H1 (cell line): ENCODE measurements around the gene PRXL2B. TPM values are rescaled to one million over a fixed set of nuclear protein-coding genes. Genes with fewer than 3 reads are reported as not detected.

Source experiments
- ATF2 ChIP-seq: IDR thresholded peaks from 2 replicates; pipeline ENCODE4 v1.6.1; 2012; ENCODE audit warnings: low read length, inconsistent platforms
- polyA plus RNA-seq, 7 experiments: library from polyadenylated mRNA; depleted of rRNA in 3 of 7; stranded (reverse) in 5 of 7; unstranded in 2 of 7; fragments of >200 nt in 5 of 7; fragments of 200-250 nt in 2 of 7; gene quantifications; 1 replicate in 5 of 7; 2 replicates in 1 of 7; 4 replicates in 1 of 7; pipeline versions ENCODE4 v1.2.1 to v1.2.3, GENCODE V29; 2011 to 2013; ENCODE audit warnings: missing spikeins in 2 of 7, mixed read lengths in 2 of 7
- total RNA-seq: library from RNA; stranded (reverse); fragmentation: NEBNext Ultra II Directional; extraction: Animal tissue kit (Norgen Biotek cat#: 25700); gene quantifications from 2 replicates; pipeline ENCODE4 v1.2.1, GENCODE V29; 2021

PRXL2B gene
- total and polyA plus RNA-seq, 2 of the 8 experiments (the other 6 are each of a cell fraction or from before 2014, with no cell fraction given): 35.3 to 46.0 TPM

GRCh38 chr1:2624735-2625300 is 38.2 kb downstream of the PRXL2B start (continued):
- no peak for TF ChIP-seq ATF2
